CD8-positive, alpha-beta memory T cell (primary cell): ENCODE measurements around the gene SIGLEC7. TPM values are rescaled to one million over a fixed set of nuclear protein-coding genes. Genes with fewer than 3 reads are reported as not detected.

Experiments used
- CTCF ChIA-PET: fragments of 350-600 bp; sonication (Branson Sonifier 250); formaldehyde crosslinking; loops from one replicate; lab custom pipeline; 2021; ENCODE audit warnings: antibody characterized with exemption; lab: Charles Lee
- POLR2A ChIA-PET: fragments of 350-600 bp; sonication (Branson Sonifier 250); formaldehyde crosslinking; loops from one replicate; lab custom pipeline; 2021; ENCODE audit warnings: antibody characterized with exemption; lab: Charles Lee
- DNase-seq, 5 donors: peaks; one replicate each; pipeline versions ENCODE4 v3.0.0 to v3.0.0-alpha.2; 2020 to 2022; ENCODE audit warnings: mixed read lengths in 1 of 5
- H3K27ac ChIP-seq: one replicate; pipeline ENCODE4 v1.7.0; 2013; ENCODE audit warnings: low read depth, mild to moderate bottlenecking, low read length, moderate library complexity
- H3K27me3 ChIP-seq: 2 replicates; pipeline ENCODE4 v1.7.0; 2013; ENCODE audit warnings: low read length, mild to moderate bottlenecking; ENCODE audit not compliant: insufficient read depth, poor library complexity, severe bottlenecking
- H3K36me3 ChIP-seq: 2 replicates; pipeline ENCODE4 v1.7.0; 2013; ENCODE audit warnings: mild to moderate bottlenecking, low read length, moderate library complexity; ENCODE audit not compliant: insufficient read depth
- H3K4me1 ChIP-seq: 2 replicates; pipeline ENCODE4 v1.7.0; 2013; ENCODE audit warnings: mild to moderate bottlenecking, low read length, moderate library complexity; ENCODE audit not compliant: insufficient read depth
- H3K4me3 ChIP-seq: 2 replicates; pipeline ENCODE4 v1.7.0; 2013; ENCODE audit warnings: mild to moderate bottlenecking, low read length
- H3K9me3 ChIP-seq: 2 replicates; pipeline ENCODE4 v1.7.0; 2013; ENCODE audit warnings: mild to moderate bottlenecking, low read length
- H3K27ac Mint-ChIP-seq, 8 donors: one replicate each; pipeline ENCODE4 v1.8.0; 2020 to 2021; ENCODE audit warnings: mixed read lengths in 8 of 8, mild to moderate bottlenecking in 6 of 8, inconsistent platforms in 3 of 8, moderate library complexity in 3 of 8
- H3K27me3 Mint-ChIP-seq, 2 donors: one replicate each; pipeline ENCODE4 v1.8.0; 2020 to 2021; ENCODE audit warnings: mixed read lengths in 2 of 2, mild to moderate bottlenecking in 1 of 2, moderate library complexity in 1 of 2
- H3K36me3 Mint-ChIP-seq, 3 donors: one replicate each; pipeline ENCODE4 v1.8.0; 2020 to 2021; ENCODE audit warnings: mixed read lengths in 3 of 3, inconsistent platforms in 1 of 3, mild to moderate bottlenecking in 1 of 3
- H3K4me1 Mint-ChIP-seq, 3 donors: one replicate each; pipeline ENCODE4 v1.8.0; 2020 to 2021; ENCODE audit warnings: mixed read lengths in 3 of 3, inconsistent platforms in 1 of 3, mild to moderate bottlenecking in 1 of 3
- H3K4me3 Mint-ChIP-seq, 7 donors: one replicate each; pipeline ENCODE4 v1.8.0; 2020 to 2021; ENCODE audit warnings: mixed read lengths in 7 of 7, mild to moderate bottlenecking in 6 of 7, moderate library complexity in 4 of 7, inconsistent platforms in 2 of 7
- H3K9me3 Mint-ChIP-seq, 5 donors: one replicate each; pipeline ENCODE4 v1.8.0; 2020 to 2022; ENCODE audit warnings: mixed read lengths in 5 of 5, mild to moderate bottlenecking in 3 of 5, moderate library complexity in 2 of 5, inconsistent platforms in 1 of 5
- polyA plus RNA-seq: library from polyadenylated mRNA; unstranded; fragments of 300-500 nt; fragmentation: Illumina TruSeq; gene quantifications from one replicate; pipeline ENCODE4 v1.2.3, GENCODE V29; 2021
- total RNA-seq, 2 experiments: library from RNA; stranded (reverse); gene quantifications; one replicate each; pipeline ENCODE4 v1.2.3, GENCODE V29; 2021

The SIGLEC7 gene
- total and polyA plus RNA-seq, 3 experiments from 2014 or later: 0.42 to 2.5 (median 0.46) TPM

- H3K27me3 ChIP-seq: no peaks in the 10 kb centered on the region
- peaks cover 0 to 6% (median 0%) of the 10 kb centered on the region in 3 donors for H3K36me3 Mint-ChIP-seq
- H3K4me1 ChIP-seq: peaks cover 48% of the 10 kb centered on the region
- H3K4me3 ChIP-seq: no peak overlapping the region
- peaks cover 53 to 57% (median 56%) of the 10 kb centered on the region in 3 donors for H3K4me1 Mint-ChIP-seq
- ChIA-PET POLR2A (no interaction called here), CTCF (interaction anchor here (2.8 kb wide), 1 partner anchor 24 kb away, joined by 15 read pairs; no protein-coding TSS in a partner anchor)
- H3K27ac Mint-ChIP-seq: peak overlapping the region in 1 of 8 donors; percentile 42
- no peak for DNase-seq
- no peaks in the 10 kb centered on the region for H3K36me3 ChIP-seq
- peaks cover 0 to 3% (median 0%) of the 10 kb centered on the region in 5 donors for H3K9me3 Mint-ChIP-seq
- H3K27me3 Mint-ChIP-seq: peaks cover 5 to 11% of the 10 kb centered on the region in 2 donors
- no peak overlapping the region for H3K27ac ChIP-seq
- H3K9me3 ChIP-seq: no peaks in the 10 kb centered on the region
- H3K4me3 Mint-ChIP-seq: no peak overlapping the region
These were observed 7.1 kb upstream of the SIGLEC7 start for GRCh38 chr19:51135004-51135403.

- Histone ChIP-seq H3K27me3 (no peaks in the 10 kb centered on the region), H3K4me3 (no peak overlapping the region), H3K27ac (no peak overlapping the region), H3K4me1 (peaks cover 36% of the 10 kb centered on the region), H3K36me3 (no peaks in the 10 kb centered on the region), H3K9me3 (no peaks in the 10 kb centered on the region)
- Mint-ChIP-seq H3K27ac (peak overlapping the region in 4 of 8 donors; percentile 1 to 87 (median 74)), H3K4me1 (peaks cover 41 to 48% (median 47%) of the 10 kb centered on the region in 3 donors), H3K9me3 (peaks cover 0 to 3% (median 0%) of the 10 kb centered on the region in 5 donors), H3K27me3 (peaks cover 6 to 15% of the 10 kb centered on the region in 2 donors), H3K36me3 (peaks cover 0 to 6% (median 2%) of the 10 kb centered on the region in 3 donors), H3K4me3 (peak overlapping the region in 6 of 7 donors; percentile 17 to 74 (median 58))
- no peak for DNase-seq
- ChIA-PET CTCF (interaction anchor here (2.8 kb wide), 1 partner anchor 23 kb away, joined by 15 read pairs; no protein-coding TSS in a partner anchor), POLR2A (interaction anchor here (1.1 kb wide), 1 partner anchor 28 kb away, joined by 3 read pairs; no protein-coding TSS in a partner anchor)
These were observed 5.9 kb upstream of the SIGLEC7 start for GRCh38 chr19:51135986-51136762.

GRCh38 chr19:51136851-51137551 is 5.1 kb upstream of the SIGLEC7 start:
- H3K9me3 ChIP-seq: no peaks in the 10 kb centered on the region
- H3K4me3 ChIP-seq: no peak overlapping the region
- Mint-ChIP-seq H3K36me3 (peaks cover 0 to 2% (median 2%) of the 10 kb centered on the region in 3 donors), H3K27me3 (peaks cover 6 to 17% of the 10 kb centered on the region in 2 donors), H3K9me3 (peaks cover 0 to 3% (median 0%) of the 10 kb centered on the region in 5 donors), H3K4me1 (peaks cover 36 to 48% (median 42%) of the 10 kb centered on the region in 3 donors), H3K27ac (peak overlapping the region in 7 of 8 donors; percentile 64 to 93 (median 75)), H3K4me3 (peak overlapping the region in 6 of 7 donors; percentile 43 to 74 (median 63))
- no peaks in the 10 kb centered on the region for H3K27me3 ChIP-seq
- POLR2A ChIA-PET: interaction anchor here (1.1 kb wide), 1 partner anchor 28 kb away, joined by 3 read pairs; no protein-coding TSS in a partner anchor
- H3K4me1 ChIP-seq: peaks cover 29% of the 10 kb centered on the region
- no peak overlapping the region for H3K27ac ChIP-seq
- DNase-seq: no peak
- H3K36me3 ChIP-seq: no peaks in the 10 kb centered on the region
- CTCF ChIA-PET: no interaction called here

- Mint-ChIP-seq H3K36me3 (peaks cover 0 to 2% (median 0%) of the 10 kb centered on the region in 3 donors), H3K4me3 (peak overlapping the region in 5 of 7 donors; percentile 48 to 69 (median 67)), H3K27me3 (peaks cover 6 to 24% of the 10 kb centered on the region in 2 donors), H3K27ac (peak overlapping the region in 6 of 8 donors; percentile 24 to 93 (median 70)), H3K9me3 (peaks cover 0 to 3% (median 0%) of the 10 kb centered on the region in 5 donors), H3K4me1 (peaks cover 32 to 45% (median 39%) of the 10 kb centered on the region in 3 donors)
- no peaks in the 10 kb centered on the region for H3K27me3 ChIP-seq
- peaks cover 22% of the 10 kb centered on the region for H3K4me1 ChIP-seq
- no peak overlapping the region for H3K4me3 ChIP-seq
- DNase-seq: no peak
- CTCF ChIA-PET: no interaction called here
- no peak overlapping the region for H3K27ac ChIP-seq
- POLR2A ChIA-PET: no interaction called here
- H3K36me3 ChIP-seq: no peaks in the 10 kb centered on the region
- H3K9me3 ChIP-seq: no peaks in the 10 kb centered on the region
These were observed 4.2 kb upstream of the SIGLEC7 start for GRCh38 chr19:51137792-51138425.

- H3K9me3 Mint-ChIP-seq: peaks cover 0 to 3% (median 0%) of the 10 kb centered on the region in 5 donors
- DNase-seq: no peak
- H3K4me1 ChIP-seq: peaks cover 22% of the 10 kb centered on the region
- H3K27ac ChIP-seq: no peak overlapping the region
- H3K4me3 ChIP-seq: no peak overlapping the region
- no peaks in the 10 kb centered on the region for H3K36me3 ChIP-seq
- peaks cover 0 to 2% (median 0%) of the 10 kb centered on the region in 3 donors for H3K36me3 Mint-ChIP-seq
- H3K27me3 ChIP-seq: no peaks in the 10 kb centered on the region
- H3K9me3 ChIP-seq: no peaks in the 10 kb centered on the region
- H3K27ac Mint-ChIP-seq: peak overlapping the region in 2 of 8 donors; percentile 17 to 38
- H3K4me3 Mint-ChIP-seq: no peak overlapping the region
- ChIA-PET POLR2A (no interaction called here), CTCF (no interaction called here)
- peaks cover 32 to 43% (median 37%) of the 10 kb centered on the region in 3 donors for H3K4me1 Mint-ChIP-seq
- H3K27me3 Mint-ChIP-seq: peaks cover 6 to 24% of the 10 kb centered on the region in 2 donors
These were observed 3.5 kb upstream of the SIGLEC7 start for GRCh38 chr19:51138549-51138979.

- peaks cover 6 to 28% of the 10 kb centered on the region in 2 donors for H3K27me3 Mint-ChIP-seq
- peak overlapping the region in 4 of 8 donors; percentile 2 to 62 (median 50) for H3K27ac Mint-ChIP-seq
- Histone ChIP-seq H3K27ac (no peak overlapping the region), H3K4me1 (peaks cover 22% of the 10 kb centered on the region), H3K9me3 (no peaks in the 10 kb centered on the region), H3K27me3 (no peaks in the 10 kb centered on the region), H3K4me3 (no peak overlapping the region), H3K36me3 (no peaks in the 10 kb centered on the region)
- peaks cover 32 to 43% (median 37%) of the 10 kb centered on the region in 3 donors for H3K4me1 Mint-ChIP-seq
- ChIA-PET POLR2A (no interaction called here), CTCF (no interaction called here)
- peaks cover 0 to 3% (median 0%) of the 10 kb centered on the region in 5 donors for H3K9me3 Mint-ChIP-seq
- H3K36me3 Mint-ChIP-seq: peaks cover 0 to 2% (median 0%) of the 10 kb centered on the region in 3 donors
- no peak for DNase-seq
- peak overlapping the region in 1 of 7 donors; percentile 66 for H3K4me3 Mint-ChIP-seq
These were observed 2.6 kb upstream of the SIGLEC7 start for GRCh38 chr19:51139299-51140014.

- Histone ChIP-seq H3K27ac (no peak overlapping the region), H3K4me3 (no peak overlapping the region), H3K9me3 (no peaks in the 10 kb centered on the region), H3K4me1 (peaks cover 22% of the 10 kb centered on the region), H3K36me3 (no peaks in the 10 kb centered on the region), H3K27me3 (no peaks in the 10 kb centered on the region)
- Mint-ChIP-seq H3K27ac (peak overlapping the region in 1 of 8 donors; percentile 51), H3K9me3 (peaks cover 0 to 2% (median 0%) of the 10 kb centered on the region in 5 donors), H3K36me3 (peaks cover 0 to 2% (median 0%) of the 10 kb centered on the region in 3 donors), H3K27me3 (peaks cover 6 to 33% of the 10 kb centered on the region in 2 donors), H3K4me1 (peaks cover 32 to 41% (median 37%) of the 10 kb centered on the region in 3 donors), H3K4me3 (no peak overlapping the region)
- ChIA-PET CTCF (no interaction called here), POLR2A (no interaction called here)
- no peak for DNase-seq
These were observed 1.7 kb upstream of the SIGLEC7 start for GRCh38 chr19:51140441-51140840.
